Measurements from ENCODE around the gene DMKN. TPM values are rescaled to one million over a fixed set of nuclear protein-coding genes. Genes with fewer than 3 reads are reported as not detected.

DMKN gene
- total and polyA plus RNA-seq, 2 of the 4 experiments (the other 2 are of a cell fraction), result 0.36 to 2.4 TPM

GRCh38 chr19:35497406-35497805 lies 16.0 kb downstream of the DMKN start:
- H3K14ac ChIP-seq (replicated peaks; ENCODE audit: low read depth, low read length), result no peak overlapping the region
- ATAC-seq (ENCODE audit: low read depth), result no peak
- peak overlapping the region; percentile 23 for H2AFZ ChIP-seq (replicated peaks; ENCODE audit: low read length, poor library complexity)
- no peak overlapping the region for H3K18ac ChIP-seq (ENCODE audit: low read depth, low read length)
- H3K79me1 ChIP-seq (ENCODE audit: low read depth in 1 of 2, low read length in 2 of 2), result no peaks in the 10 kb centered on the region
- H3K4me2 ChIP-seq (ENCODE audit: low read depth, low read length), result no peak overlapping the region
- intact Hi-C loops (cut with micrococcal nuclease) (no loop called here), dilution Hi-C loops (cut with HindIII; ENCODE audit: low sequenced_read_pairs, unreplicated experiment) (no loop called here), in situ Hi-C loops (cut with MboI; ENCODE audit: low sequenced_read_pairs) (no loop called here)
- no peak overlapping the region for H3K23ac ChIP-seq (ENCODE audit: low read depth, low read length)
- H3K9me1 ChIP-seq (ENCODE audit: insufficient read depth, low read length), result no peaks in the 10 kb centered on the region
- peaks cover 30% of the 10 kb centered on the region for H3K27me3 ChIP-seq (ENCODE audit: control insufficient read depth, insufficient read depth, low read length)
- no peak overlapping the region for H3K56ac ChIP-seq (ENCODE audit: extremely low read depth, insufficient read depth, low read length)
- H3K4me1 ChIP-seq (ENCODE audit: control insufficient read depth, insufficient read depth, low read length), result no peaks in the 10 kb centered on the region
- ChIA-PET POLR2A (ENCODE audit: unreplicated experiment) (no interaction called here), CTCF (no interaction called here)
- 74% methylated on average over 9 of the region's 14 CpGs; no CpG with 5 or more reads in 1 of the 2 experiments for WGBS, 2 experiments (ENCODE audit: extremely low coverage in 2 of 2, insufficient read length in 1 of 2)
- H4K20me1 ChIP-seq (ENCODE audit: insufficient read depth, low read length), result no peaks in the 10 kb centered on the region
- TF ChIP-seq BHLHE40 (IDR thresholded peaks at IDR 0.05; ENCODE audit: low read depth, low read length), result no peak
- TF ChIP-seq MXI1 (IDR thresholded peaks at IDR 0.05; ENCODE audit: borderline replicate concordance, low read depth, low read length), result no peak
- H3K9ac ChIP-seq (ENCODE audit: low read depth, low read length), result no peak overlapping the region
- H2AK9ac ChIP-seq (replicated peaks; ENCODE audit: low read depth, low read length, poor library complexity), result no peak overlapping the region
- H2BK15ac ChIP-seq (ENCODE audit: low read depth, low read length), result no peak overlapping the region
- H2BK5ac ChIP-seq (ENCODE audit: low read depth, low read length, poor library complexity, severe bottlenecking), result no peak overlapping the region
- H4K91ac ChIP-seq (ENCODE audit: insufficient read depth, low read depth, low read length), result no peak overlapping the region
- H3K36me3 ChIP-seq (ENCODE audit: control insufficient read depth, insufficient read depth, low read length), result no peaks in the 10 kb centered on the region
- H2BK120ac ChIP-seq (ENCODE audit: low read depth, low read length), result no peak overlapping the region
- no peak overlapping the region for H3K27ac ChIP-seq (ENCODE audit: insufficient read depth, low read length)
- H3K4me3 ChIP-seq (ENCODE audit: insufficient read depth, low read depth, low read length), result no peak overlapping the region
- H3K9me3 ChIP-seq (ENCODE audit: control insufficient read depth, insufficient read depth, low read length), result no peaks in the 10 kb centered on the region
- H3K4ac ChIP-seq (ENCODE audit: low read depth, low read length), result no peak overlapping the region
- H2AK5ac ChIP-seq (ENCODE audit: low read depth, low read length), result no peak overlapping the region
- no peak overlapping the region for H2BK20ac ChIP-seq (ENCODE audit: low read depth, low read length)
- no TSS peak for BruUV-seq (replicated peaks)
- no peak overlapping the region for H4K5ac ChIP-seq (ENCODE audit: low read depth, low read length)
- DNase-seq, result no peak
- H4K8ac ChIP-seq (ENCODE audit: low read depth in 2 of 2, low read length in 2 of 2), result no peak overlapping the region

Data from IMR-90 (cell line).